HG02623 (cell line): ENCODE measurements around the gene RHOF.

Source experiments
- ATAC-seq: cut with Tn5 transposase; IDR thresholded peaks from one replicate; pipeline ENCODE4 v1.9.1; 2021; ENCODE audit warnings: moderate library complexity; ENCODE audit not compliant: unreplicated experiment

RHOF gene

DNA sequence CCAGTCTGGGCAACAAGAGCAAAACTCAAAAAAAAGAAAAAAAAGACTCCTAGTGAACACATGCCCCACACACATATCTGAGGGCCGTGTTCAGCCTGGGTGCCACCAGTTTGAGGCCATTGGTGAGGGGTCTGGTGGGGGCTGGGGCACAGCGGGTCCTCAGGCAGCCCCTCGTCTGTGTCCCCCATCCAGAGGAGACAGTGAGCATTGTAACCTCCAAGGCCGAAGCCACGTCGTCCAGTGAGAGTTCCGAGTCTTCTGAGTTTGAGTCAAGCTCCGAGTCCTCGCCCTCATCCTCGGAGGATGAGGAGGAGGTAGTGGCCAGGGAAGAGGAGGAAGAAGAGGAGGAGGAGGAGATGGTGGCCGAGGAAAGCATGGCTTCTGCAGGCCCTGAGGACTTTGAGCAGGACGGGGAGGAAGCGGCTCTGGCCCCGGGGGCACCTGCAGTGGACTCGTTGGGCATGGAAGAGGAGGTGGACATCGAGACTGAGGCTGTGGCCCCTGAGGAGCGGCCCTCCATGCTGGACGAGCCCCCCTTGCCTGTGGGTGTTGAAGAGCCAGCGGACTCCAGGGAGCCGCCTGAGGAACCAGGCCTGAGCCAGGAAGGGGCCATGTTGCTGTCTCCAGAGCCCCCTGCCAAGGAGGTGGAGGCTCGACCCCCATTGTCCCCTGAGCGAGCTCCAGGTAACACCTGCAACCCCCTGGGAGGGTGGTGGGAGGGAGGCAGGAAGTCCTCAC, 25.9 kb upstream of the RHOF start:
- ATAC-seq = no peak

DNA sequence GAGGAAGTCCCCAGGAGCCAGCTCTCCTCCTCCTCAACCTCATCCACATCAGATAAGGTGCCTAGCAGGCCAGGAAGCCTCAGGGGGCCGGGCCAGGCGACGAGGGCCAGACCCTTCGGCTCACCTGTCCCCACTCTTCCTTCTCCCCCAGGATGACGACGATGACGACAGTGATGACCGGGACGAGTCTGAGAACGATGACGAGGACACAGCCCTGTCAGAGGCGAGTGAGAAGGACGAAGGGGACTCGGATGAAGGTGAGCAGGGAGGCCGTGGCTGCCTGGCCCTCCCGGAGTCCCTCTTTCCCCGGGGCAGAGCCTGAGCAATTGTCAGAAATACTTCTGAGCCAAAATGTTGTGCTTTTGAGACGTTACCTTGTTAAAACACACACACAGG, 24.2 kb upstream of the RHOF start:
- ATAC-seq = no peak

- ATAC-seq = no peak
These were observed 23.6 kb upstream of the RHOF start for GRCh38 chr12:121816925-121817647.

DNA sequence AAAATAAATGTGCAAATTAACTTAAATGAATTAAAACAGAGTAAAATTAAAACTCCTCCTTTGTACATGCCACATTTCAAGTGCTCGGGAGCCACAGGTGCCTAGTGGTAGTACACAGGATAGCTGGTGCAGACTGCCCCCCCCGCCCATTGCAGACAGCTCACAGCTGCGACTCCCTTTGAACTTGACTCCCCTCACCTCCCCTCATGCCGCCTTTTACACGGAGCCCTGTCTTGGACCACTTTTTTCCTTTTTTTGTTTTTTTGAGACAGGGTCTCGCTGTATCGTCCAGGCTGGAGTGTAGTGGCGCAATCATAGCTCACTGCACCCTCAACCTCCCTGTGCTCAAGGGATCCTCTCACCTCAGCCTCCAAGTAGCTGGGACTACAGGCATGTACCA, 21.8 kb upstream of the RHOF start:
- no peak for ATAC-seq

DNA sequence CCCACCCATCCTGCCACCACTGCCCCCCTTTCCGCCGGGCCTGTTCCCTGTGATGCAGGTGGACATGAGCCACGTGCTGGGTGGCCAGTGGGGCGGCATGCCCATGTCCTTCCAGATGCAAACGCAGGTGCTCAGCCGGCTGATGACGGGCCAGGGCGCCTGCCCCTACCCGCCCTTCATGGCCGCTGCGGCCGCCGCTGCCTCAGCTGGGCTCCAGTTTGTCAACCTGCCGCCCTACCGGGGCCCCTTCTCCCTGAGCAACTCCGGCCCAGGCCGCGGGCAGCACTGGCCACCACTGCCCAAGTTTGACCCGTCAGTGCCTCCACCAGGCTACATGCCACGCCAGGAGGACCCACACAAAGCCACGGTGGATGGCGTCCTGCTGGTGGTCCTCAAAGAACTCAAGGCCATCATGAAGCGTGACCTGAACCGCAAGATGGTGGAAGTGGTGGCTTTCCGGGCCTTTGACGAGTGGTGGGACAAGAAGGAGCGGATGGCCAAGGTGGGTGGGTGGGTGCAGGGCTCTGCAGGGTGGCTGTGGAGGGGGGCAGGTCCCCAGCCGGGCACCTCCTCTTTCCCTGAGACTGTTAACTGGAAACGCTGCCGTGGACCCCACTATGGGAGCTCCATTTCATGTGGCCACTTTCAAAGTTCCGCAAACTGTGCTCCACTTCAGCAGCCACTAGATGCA, 21.1 kb upstream of the RHOF start:
- no peak for ATAC-seq

GRCh38 chr12:121813951-121814350, 20.5 kb upstream of the RHOF start:
- ATAC-seq = no peak

- ATAC-seq = no peak
These were observed 19.7 kb upstream of the RHOF start for GRCh38 chr12:121812921-121813896.

GRCh38 chr12:121812320-121812871, 18.9 kb upstream of the RHOF start:
- no peak for ATAC-seq

DNA sequence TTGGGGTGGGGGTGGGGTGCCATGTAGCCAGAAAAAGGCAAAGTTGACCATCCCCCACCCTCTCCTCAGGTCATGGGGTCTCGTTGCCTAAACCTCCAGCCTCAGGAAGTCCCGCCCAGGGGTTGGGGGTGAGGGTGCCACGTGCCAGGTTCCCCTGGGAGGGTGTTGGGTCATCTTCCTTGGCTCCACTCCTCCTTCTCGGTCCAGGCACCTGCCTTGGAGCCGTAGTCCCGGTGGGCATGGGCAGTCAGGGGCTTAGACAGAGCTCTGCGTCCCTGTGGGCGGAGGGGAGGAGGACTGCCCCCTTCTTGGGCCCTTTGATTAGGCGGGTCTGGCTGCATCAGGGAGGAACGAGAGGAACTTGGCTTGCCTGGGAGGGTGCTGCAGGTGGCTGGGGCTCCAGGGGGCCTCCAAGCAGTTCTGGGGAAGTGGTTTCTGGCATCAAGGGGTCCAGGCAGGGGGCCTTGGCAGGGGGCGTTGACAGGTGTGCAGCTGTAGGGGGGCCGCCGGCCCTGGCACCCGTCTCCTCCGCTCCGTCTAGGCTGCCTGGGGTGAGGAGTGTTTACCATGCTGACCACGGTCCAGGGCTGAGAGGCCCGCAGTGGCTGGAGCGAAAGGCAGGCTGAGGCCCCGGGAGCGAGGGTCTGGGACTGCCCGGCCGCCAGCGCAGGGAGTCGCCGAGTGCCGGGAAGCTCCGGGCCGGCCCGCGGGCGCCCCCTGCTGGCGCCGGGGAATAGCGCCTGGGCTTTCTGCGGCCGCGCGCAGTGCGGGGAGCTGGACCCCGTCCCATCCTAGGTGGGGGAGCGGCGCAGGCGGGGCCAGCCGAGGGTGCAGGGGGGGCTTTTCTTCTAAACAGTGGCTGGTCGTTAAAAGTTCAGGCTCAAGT, 18.2 kb upstream of the RHOF start:
- peak; percentile 57 for ATAC-seq

GRCh38 chr12:121810833-121811433, 17.4 kb upstream of the RHOF start:
- no peak for ATAC-seq

- ATAC-seq = no peak
These were observed 16.8 kb upstream of the RHOF start for GRCh38 chr12:121810234-121810817.

GRCh38 chr12:121809712-121810116, 16.2 kb upstream of the RHOF start:
- no peak for ATAC-seq

DNA sequence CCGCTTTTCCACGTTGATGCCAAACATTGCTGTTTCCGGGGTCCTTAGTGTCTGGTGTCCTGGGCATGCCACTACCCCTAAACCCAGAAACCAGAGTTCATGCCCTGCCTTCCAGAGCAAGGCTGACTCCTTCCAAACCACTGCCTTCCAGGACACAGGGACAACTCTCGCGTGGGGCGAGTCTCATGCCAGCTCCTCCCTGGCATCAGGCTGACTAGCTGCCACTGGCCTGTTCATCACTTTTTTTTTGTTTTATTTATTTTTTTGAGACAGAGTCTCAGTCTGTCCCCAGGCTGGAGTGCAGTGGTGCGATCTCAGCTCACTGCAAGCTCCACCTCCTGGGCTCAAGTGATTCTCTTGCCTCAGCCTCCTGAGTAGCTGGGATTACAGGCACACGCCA, 15.1 kb upstream of the RHOF start:
- no peak for ATAC-seq

DNA sequence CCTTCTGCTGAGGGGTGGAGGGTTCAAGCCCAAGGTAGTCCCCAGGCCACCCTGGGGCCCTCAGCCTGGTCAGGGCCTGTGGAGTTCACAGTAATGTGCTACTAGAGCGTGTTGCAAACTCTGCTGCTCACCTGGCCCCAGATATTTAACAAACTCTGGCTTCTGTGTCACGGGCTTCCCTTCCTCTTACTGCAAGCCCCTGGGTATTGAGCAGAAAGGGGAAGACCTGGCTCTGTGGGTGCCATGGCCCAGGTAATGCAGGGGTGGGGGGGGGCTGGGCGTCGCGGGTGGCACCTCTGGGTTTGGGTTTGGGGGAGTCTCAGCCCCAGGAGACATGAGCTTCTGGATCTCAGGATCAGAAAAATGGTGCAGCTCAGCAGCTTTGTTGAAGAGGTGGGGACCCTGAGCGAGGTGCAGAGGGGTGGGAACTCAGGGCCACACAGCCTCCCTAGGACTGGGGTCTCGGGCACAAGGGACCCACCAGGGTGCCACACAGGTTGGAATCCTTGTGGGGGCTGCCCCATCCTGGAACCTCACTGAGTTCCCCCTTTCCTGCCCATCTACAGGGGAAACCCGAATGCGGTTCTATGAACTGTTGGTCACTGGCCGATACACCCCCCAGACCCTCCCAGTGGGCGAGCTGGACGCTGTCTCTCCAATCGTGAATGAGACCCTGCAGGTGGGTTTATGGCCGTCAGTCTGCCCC, 14.3 kb upstream of the RHOF start:
- no peak for ATAC-seq

DNA sequence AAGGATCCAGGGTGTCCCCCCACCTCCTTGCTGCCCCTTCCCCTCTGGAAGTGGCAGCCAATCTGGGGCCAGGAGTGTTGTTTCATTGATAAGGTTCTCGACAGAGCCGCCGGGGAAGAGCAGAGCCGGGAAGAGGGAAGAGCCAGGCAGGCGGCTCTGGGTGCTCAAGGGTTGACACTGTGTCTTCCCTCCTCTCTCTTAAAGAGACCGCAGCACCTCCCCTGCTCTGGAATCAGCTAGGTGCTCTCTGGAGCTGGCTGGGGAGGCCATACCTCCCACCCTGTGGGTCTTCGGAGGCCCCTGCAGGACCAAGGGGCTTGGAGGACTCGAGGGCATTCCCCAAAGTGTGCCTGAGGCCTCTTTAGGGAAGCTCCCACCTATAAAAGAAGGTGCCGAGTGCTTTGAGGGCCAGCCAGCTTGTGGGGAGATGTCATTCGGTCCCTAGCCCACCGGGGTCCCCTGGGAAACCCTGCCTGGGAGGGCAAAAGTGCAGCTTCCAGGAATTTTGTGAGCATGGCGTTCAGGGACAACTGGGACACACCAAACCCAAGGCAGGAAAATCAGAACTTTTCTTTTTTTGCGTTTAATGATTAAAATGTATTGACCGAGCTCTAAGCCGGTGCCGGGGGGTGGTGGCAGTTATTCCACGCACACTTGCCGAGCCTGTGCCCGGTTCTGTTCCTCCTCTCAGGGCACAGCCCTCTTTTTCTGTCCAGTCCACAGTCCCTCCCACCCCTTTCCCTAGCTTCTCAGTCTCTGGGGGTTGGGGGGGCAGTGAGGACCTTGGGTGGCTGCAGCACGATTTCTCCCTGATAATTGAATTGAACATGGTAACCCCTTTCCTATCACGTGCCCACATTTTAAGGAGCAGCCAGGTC, 13.3 kb upstream of the RHOF start:
- no peak for ATAC-seq

GRCh38 chr12:121806009-121806545, 12.6 kb upstream of the RHOF start:
- no peak for ATAC-seq
